ENCODE data around the gene GULP1.

The GULP1 gene

DNA sequence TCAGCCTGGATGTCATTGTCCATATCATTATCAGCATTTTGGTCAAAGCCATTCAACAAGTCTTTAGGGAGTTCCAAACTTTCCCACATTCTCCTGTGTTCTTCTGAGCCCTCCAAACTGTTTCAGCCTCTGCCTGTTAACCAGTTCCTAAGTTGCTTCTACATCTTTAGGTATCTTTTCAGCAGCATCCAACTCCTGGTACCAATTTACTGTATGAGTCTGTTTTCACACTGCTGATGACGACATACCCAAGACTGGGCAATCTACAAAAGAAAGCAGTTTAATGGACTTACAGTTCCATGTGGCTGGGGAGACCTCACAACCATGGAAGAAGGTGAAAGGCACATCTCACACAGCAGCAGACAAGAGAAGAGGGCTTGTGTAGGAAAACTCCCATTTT, 94.2 kb downstream of the GULP1 start:
- no peaks in the 10 kb centered on the region for H3K27me3 Mint-ChIP-seq (ENCODE audit: low read depth)
- H3K36me3 Mint-ChIP-seq (ENCODE audit: low read depth): peaks cover 60% of the 10 kb centered on the region
- peaks cover 19% of the 10 kb centered on the region for H3K9me3 Mint-ChIP-seq
- TF ChIP-seq, protein P1, sequence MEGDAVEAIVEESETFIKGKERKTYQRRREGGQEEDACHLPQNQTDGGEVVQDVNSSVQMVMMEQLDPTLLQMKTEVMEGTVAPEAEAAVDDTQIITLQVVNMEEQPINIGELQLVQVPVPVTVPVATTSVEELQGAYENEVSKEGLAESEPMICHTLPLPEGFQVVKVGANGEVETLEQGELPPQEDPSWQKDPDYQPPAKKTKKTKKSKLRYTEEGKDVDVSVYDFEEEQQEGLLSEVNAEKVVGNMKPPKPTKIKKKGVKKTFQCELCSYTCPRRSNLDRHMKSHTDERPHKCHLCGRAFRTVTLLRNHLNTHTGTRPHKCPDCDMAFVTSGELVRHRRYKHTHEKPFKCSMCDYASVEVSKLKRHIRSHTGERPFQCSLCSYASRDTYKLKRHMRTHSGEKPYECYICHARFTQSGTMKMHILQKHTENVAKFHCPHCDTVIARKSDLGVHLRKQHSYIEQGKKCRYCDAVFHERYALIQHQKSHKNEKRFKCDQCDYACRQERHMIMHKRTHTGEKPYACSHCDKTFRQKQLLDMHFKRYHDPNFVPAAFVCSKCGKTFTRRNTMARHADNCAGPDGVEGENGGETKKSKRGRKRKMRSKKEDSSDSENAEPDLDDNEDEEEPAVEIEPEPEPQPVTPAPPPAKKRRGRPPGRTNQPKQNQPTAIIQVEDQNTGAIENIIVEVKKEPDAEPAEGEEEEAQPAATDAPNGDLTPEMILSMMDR (IDR thresholded peaks at IDR 0.05; ENCODE audit: unreplicated experiment in 3 of 3): no peak
- H3K27ac Mint-ChIP-seq: no peak overlapping the region
- H3K4me3 Mint-ChIP-seq: no peak overlapping the region
- H3K4me1 Mint-ChIP-seq: no peaks in the 10 kb centered on the region

DNA sequence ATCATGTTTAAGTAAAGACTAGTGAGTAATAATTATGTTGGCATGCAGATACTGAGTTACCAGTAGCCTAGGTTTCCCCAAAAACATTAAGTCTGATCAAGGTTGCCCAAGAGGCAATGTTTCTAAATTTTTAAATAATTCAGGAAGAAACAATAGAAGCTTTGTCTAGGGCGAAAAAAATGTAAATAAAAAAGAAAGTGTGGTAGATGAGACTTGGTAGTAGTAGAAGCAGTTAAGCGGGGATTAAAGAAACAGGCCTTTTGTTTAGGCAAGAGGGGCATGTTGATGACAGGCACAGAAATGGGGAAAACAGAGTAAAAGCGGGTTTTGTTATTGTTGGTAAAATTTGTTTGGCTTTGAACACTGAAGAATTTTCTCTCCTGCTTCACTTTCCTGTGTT, 97.2 kb downstream of the GULP1 start:
- peaks cover 40% of the 10 kb centered on the region for H3K9me3 Mint-ChIP-seq

DNA sequence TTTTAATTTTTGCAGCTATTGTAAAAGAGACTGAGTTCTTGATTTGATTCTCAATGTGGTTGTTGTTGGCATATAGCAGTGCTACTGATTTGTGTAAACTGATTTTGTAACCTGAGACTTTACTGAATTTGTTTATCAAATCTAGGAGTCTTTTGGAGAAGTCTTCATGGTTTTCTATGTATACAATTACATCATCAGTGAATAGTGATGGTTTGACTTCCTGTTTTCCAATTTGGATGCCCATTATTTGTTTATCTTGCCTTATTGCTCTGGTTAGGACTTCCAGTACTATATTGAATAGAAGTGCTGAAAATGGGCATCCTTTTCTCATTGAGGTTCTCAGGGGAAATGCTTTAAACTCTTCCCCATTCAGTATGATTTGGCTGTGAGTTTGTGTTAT, 99.7 kb downstream of the GULP1 start:
- TF ChIP-seq, protein P1 (IDR thresholded peaks at IDR 0.05; ENCODE audit: unreplicated experiment in 3 of 3): no peak
- no peak overlapping the region for H3K27ac Mint-ChIP-seq
- no peak overlapping the region for H3K4me3 Mint-ChIP-seq
- no peaks in the 10 kb centered on the region for H3K27me3 Mint-ChIP-seq (ENCODE audit: low read depth)
- no peaks in the 10 kb centered on the region for H3K4me1 Mint-ChIP-seq
- H3K36me3 Mint-ChIP-seq (ENCODE audit: low read depth): peaks cover 51% of the 10 kb centered on the region
- H3K9me3 Mint-ChIP-seq: peaks cover 34% of the 10 kb centered on the region

More for the DNA sequence above, 97.2 kb downstream of the GULP1 start:
- H3K27me3 Mint-ChIP-seq (ENCODE audit: low read depth): no peaks in the 10 kb centered on the region
- H3K4me3 Mint-ChIP-seq: no peak overlapping the region
- TF ChIP-seq, protein P1 (IDR thresholded peaks at IDR 0.05; ENCODE audit: unreplicated experiment in 3 of 3): no peak
- peaks cover 69% of the 10 kb centered on the region for H3K36me3 Mint-ChIP-seq (ENCODE audit: low read depth)
- H3K27ac Mint-ChIP-seq: no peak overlapping the region
- H3K4me1 Mint-ChIP-seq: no peaks in the 10 kb centered on the region

DNA sequence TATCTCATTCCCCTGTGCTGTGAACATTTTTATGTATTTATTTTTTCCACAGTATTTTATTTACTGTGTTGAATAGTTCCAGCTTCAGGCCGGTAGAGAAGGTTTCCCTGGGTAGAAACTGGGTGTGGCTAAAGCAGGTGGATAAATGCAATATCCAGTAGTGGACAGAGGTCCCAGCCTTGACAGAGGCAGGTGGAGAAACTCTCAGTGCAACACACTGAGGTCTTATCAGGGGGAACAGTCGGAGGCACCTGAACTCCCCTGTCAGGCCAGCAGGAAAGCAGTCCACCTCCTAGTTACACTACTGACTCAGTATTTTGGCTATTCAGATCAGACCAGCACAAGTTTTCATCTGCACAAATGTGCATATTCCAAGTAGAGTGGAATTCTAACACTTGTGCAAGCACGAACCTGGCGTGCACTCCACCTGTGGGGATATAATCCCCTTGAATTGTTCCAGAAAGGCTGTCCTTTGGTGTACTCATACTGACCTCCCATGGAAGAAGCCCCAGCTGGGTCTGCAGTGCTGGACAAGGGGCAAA, 103.3 kb downstream of the GULP1 start:
- TF ChIP-seq, protein P1 (IDR thresholded peaks at IDR 0.05; ENCODE audit: unreplicated experiment in 3 of 3): no peak
- Mint-ChIP-seq H3K4me3 (no peak overlapping the region), H3K27ac (no peak overlapping the region), H3K36me3 (ENCODE audit: low read depth) (peaks cover 43% of the 10 kb centered on the region), H3K4me1 (no peaks in the 10 kb centered on the region), H3K9me3 (peaks cover 34% of the 10 kb centered on the region), H3K27me3 (ENCODE audit: low read depth) (no peaks in the 10 kb centered on the region)

DNA sequence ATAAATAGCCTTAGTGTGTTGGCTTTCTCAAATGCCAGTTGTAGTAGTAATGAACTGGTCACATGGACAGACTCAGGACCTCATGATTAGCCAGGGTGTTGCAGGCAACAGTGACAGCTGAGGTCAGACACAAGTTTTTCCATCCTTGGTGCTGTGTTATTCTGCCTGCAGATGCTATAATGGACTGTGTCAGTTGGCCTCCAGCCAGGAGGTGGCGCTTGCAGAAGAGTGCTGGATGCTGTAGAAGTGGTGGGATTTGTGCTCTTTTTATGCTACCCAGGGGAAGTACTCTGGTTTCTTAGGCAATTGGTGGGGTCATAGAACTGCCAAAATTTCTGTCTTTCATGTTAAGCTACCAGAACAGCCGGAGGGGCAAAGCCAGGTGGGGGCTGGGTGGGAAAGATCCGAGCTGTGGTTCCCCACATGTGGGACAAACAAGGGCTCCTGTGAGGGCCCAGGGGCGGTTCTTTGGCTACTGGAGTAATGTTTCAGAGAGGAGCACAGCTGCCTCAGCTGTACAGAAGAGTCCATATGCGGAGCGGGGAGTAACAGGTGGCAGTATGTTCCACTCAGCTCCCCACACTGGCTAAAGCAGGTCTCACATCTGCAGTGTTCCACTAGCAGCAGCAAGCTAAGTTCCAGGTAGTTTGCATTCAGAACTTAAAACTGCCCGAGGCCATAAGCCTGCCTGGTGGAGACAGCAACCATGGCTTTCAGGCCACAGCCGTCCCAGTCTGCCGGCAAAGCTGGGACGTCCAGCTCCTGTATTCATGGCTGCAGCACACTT, 104.4 kb downstream of the GULP1 start:
- peaks cover 32% of the 10 kb centered on the region for H3K9me3 Mint-ChIP-seq
- H3K36me3 Mint-ChIP-seq (ENCODE audit: low read depth): peaks cover 32% of the 10 kb centered on the region
- TF ChIP-seq, protein P1 (IDR thresholded peaks at IDR 0.05; ENCODE audit: unreplicated experiment in 3 of 3): no peak
- H3K27me3 Mint-ChIP-seq (ENCODE audit: low read depth): no peaks in the 10 kb centered on the region
- no peak overlapping the region for H3K4me3 Mint-ChIP-seq
- H3K27ac Mint-ChIP-seq: no peak overlapping the region
- H3K4me1 Mint-ChIP-seq: no peaks in the 10 kb centered on the region

DNA sequence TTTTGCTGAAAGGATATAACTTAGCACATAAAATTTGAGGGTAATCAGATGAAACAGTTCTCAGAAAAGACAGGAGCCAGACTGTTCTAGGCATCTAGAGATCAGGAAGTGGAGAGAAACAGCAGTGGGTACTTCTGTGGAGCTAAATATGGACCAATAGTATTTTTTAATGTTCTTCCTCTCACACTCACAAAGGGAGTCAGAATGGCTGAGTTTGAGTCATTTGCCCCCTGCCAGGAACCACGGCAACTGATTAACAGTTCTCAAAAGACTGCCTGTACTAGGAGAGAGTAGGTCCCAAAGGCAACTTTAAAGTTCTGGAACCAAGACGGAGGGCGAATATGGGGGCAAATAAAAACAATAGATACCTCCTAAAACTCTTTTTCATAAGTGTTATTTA, 107.5 kb downstream of the GULP1 start:
- TF ChIP-seq, protein P1 (IDR thresholded peaks at IDR 0.05; ENCODE audit: unreplicated experiment in 3 of 3): no peak
- no peaks in the 10 kb centered on the region for H3K4me1 Mint-ChIP-seq
- peaks cover 8% of the 10 kb centered on the region for H3K9me3 Mint-ChIP-seq
- no peaks in the 10 kb centered on the region for H3K27me3 Mint-ChIP-seq (ENCODE audit: low read depth)
- no peak overlapping the region for H3K27ac Mint-ChIP-seq
- no peak overlapping the region for H3K4me3 Mint-ChIP-seq
- peaks cover 14% of the 10 kb centered on the region for H3K36me3 Mint-ChIP-seq (ENCODE audit: low read depth)

Measured in nephron (organoid).